ENCODE measurements around the gene STXBP2. TPM values are rescaled to one million over a fixed set of nuclear protein-coding genes. Genes with fewer than 3 reads are reported as not detected.

STXBP2 gene
- total RNA-seq, 1 experiment from 2014 or later = 141 TPM

GRCh38 chr19:7652061-7652641 lies 15.2 kb downstream of the STXBP2 start:
- peak overlapping the region; percentile 23; the same call in 1 of the 2 replicates for H3K9ac ChIP-seq (ENCODE audit: low read length)
- H3K9me3 ChIP-seq (ENCODE audit: control insufficient read depth in 1 of 2, insufficient read depth in 1 of 2, low read depth in 1 of 2, low read length in 2 of 2) = no peaks in the 10 kb centered on the region
- no peaks in the 10 kb centered on the region for H4K20me1 ChIP-seq (ENCODE audit: insufficient read depth)
- peak overlapping the region; percentile 95 for H2AFZ ChIP-seq (ENCODE audit: low read depth, low read length, poor library complexity, severe bottlenecking)
- 0 out of 4 replicates have a peak, but pooled peaks cover 0 to 3% of the 10 kb centered on the region in 2 experiments for H3K36me3 ChIP-seq (ENCODE audit: control insufficient read depth in 1 of 2, insufficient read depth in 2 of 2, low read length in 2 of 2)
- TF ChIP-seq TCF7L2 (IDR thresholded peaks at IDR 0.05; ENCODE audit: borderline replicate concordance, extremely low read depth, insufficient read depth, insufficient read length) = peak; percentile 100
- TF ChIP-seq ZNF274 (IDR thresholded peaks at IDR 0.05; ENCODE audit: low read depth, low read length) = no peak
- TF ChIP-seq RAD21 (IDR thresholded peaks at IDR 0.05; ENCODE audit: low read depth) = no peak; the same call in 1 of the 2 replicates
- TF ChIP-seq JUND (IDR thresholded peaks at IDR 0.05) = no peak
- TF ChIP-seq SIN3A (IDR thresholded peaks at IDR 0.05; ENCODE audit: low read depth) = no peak
- TF ChIP-seq CBX3 (IDR thresholded peaks at IDR 0.05; ENCODE audit: low read depth) = peak; percentile 4; the same call in 1 of the 2 replicates
- TF ChIP-seq EGR1 (IDR thresholded peaks at IDR 0.05; ENCODE audit: low read depth) = no peak
- TF ChIP-seq ATF3 (IDR thresholded peaks at IDR 0.05) = no peak
- TF ChIP-seq SP1 (IDR thresholded peaks at IDR 0.05; ENCODE audit: low read depth) = no peak; the same call in none of the 2 replicates
- peak; percentile 78 to 96 (median 95) for TF ChIP-seq CTCF (IDR thresholded peaks at IDR 0.05 in 2 of 3, conservative IDR thresholded peaks at IDR 0.05 in 1 of 3; ENCODE audit: borderline replicate concordance in 1 of 3, insufficient read depth in 1 of 3, low read depth in 2 of 3, low read length in 2 of 3)
- no peak for TF ChIP-seq ZBTB33 (IDR thresholded peaks at IDR 0.05; ENCODE audit: extremely low read depth, insufficient replicate concordance, low read length)
- TF ChIP-seq EZH2 (IDR thresholded peaks at IDR 0.05) = no peak
- peak; percentile 56 for TF ChIP-seq MAX (IDR thresholded peaks at IDR 0.05)
- no peak for TF ChIP-seq POLR2AphosphoS5 (IDR thresholded peaks at IDR 0.05; ENCODE audit: low read depth, low read length)
- no peak for TF ChIP-seq POLR2A (IDR thresholded peaks at IDR 0.05; ENCODE audit: borderline replicate concordance, extremely low read depth, insufficient read depth, insufficient read length)
- TF ChIP-seq REST (IDR thresholded peaks at IDR 0.05; ENCODE audit: low read depth) = no peak
- peak; percentile 65 for TF ChIP-seq YY1 (IDR thresholded peaks at IDR 0.05; ENCODE audit: extremely low read depth, insufficient replicate concordance, low read depth, low read length)
- CTCF ChIA-PET = interaction anchor here (0.7 to 1.6 kb wide), 6 partner anchors 9 to 147 kb away, joined by 3 to 8 read pairs (median 4); partner anchors contain the start of genes RETN and TRAPPC5
- BruUV-seq (replicated peaks) = no TSS peak
- DNase-seq (ENCODE audit: low read depth, low spot score) = peak; percentile 74
- H3K27me3 ChIP-seq (ENCODE audit: insufficient read depth, low read length) = no peaks in the 10 kb centered on the region
- POLR2A ChIA-PET = interaction anchor here (1.6 kb wide), 1 partner anchor 29 kb away, joined by 3 read pairs; the partner anchor contains the start of gene TRAPPC5
- H3K4me2 ChIP-seq (ENCODE audit: low read length) = peak overlapping the region; percentile 74
- H3K4me3 ChIP-seq (replicated peaks in 1 of 2; ENCODE audit: low read depth in 1 of 2, low read length in 2 of 2) = peak overlapping the region; percentile 15 to 49
- intact Hi-C loops (cut with micrococcal nuclease) = loop anchor here (1.0 kb wide), 1 partner anchor 147 kb away; no protein-coding TSS in a partner anchor
- peak overlapping the region; percentile 32; the same call in 1 of the 2 replicates for H3K27ac ChIP-seq (ENCODE audit: low read depth, low read length)
- peak; percentile 83 for ATAC-seq
- H3K4me1 ChIP-seq (ENCODE audit: control insufficient read depth in 1 of 2, insufficient read depth in 2 of 2, low read length in 2 of 2) = peaks cover 3 to 12% of the 10 kb centered on the region in 2 experiments
- H3K9me2 ChIP-seq (ENCODE audit: insufficient read depth) = no peaks in the 10 kb centered on the region
- H3K79me2 ChIP-seq (ENCODE audit: insufficient read depth, low read length) = no peaks in the 10 kb centered on the region
- RAD21 ChIA-PET (ENCODE audit: low non-redundant PET in 1 of 2, low total read pairs in 2 of 2, uncharacterized antibody in 2 of 2, unreplicated experiment in 2 of 2) = no interaction called here
